ENCODE data around the gene HOXD10.

HOXD10 gene

DNA sequence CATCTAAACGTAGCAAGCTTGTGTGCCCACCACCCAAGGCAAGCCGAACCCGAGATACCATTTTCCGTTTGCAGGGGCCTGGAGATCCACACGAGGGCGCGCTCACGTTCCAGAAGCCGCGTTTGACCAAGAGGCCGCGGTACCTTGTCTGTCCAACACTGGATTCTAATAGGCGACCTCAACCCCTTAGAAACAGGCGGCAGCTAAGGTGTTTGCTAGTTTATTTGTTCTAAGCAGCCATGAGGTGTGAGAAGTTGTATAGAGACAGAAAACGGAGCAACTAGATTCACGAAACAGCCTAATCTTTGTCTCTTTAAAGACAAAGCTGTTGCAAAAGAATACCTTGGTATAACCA is 5.3 kb upstream of the HOXD10 start:
- no peaks in the 10 kb centered on the region for H3K9me3 ChIP-seq
- 0 out of 2 replicates have a peak, but pooled peaks cover 2% of the 10 kb centered on the region for H3K27me3 ChIP-seq (ENCODE audit: low read depth)
- peak in 1 of 2 experiments; percentile 81 for DNase-seq (ENCODE audit: low spot score in 2 of 2)
- H3K4me3 ChIP-seq: no peak overlapping the region
- H3K4me1 ChIP-seq: no peaks in the 10 kb centered on the region
- H3K36me3 ChIP-seq (replicated peaks): no peaks in the 10 kb centered on the region
- in situ Hi-C loops (cut with MboI; ENCODE audit: low sequenced_read_pairs): no loop called here

DNA sequence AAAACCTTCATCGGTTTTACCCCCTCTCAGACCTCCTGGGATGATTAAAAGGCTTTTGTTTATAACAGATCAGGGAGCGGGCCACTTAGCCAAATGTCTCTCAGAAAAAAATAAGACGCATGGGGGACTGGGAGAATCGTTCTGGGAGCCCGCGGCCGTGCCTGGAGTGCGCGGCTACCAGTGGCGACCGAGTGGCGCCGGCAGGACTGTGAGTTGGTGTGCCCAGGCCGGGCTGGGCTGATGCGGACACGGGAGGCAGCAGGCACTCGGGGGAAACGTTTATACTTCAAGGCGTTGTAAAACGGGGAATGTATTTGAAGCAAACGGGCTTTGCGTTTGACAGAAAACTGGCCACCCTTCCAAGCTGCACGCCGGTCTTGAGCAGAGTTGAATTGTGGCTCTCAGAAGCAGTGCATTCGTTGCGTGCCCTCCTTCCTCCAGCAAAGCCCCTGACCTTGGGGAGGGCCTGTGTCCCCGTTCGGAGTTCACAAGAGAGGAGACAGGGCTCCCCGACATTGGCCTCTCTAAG is 4.7 kb upstream of the HOXD10 start:
- no peak for DNase-seq (ENCODE audit: low spot score in 2 of 2)
- Histone ChIP-seq H3K4me1 (no peaks in the 10 kb centered on the region), H3K36me3 (replicated peaks) (no peaks in the 10 kb centered on the region), H3K9me3 (no peaks in the 10 kb centered on the region), H3K4me3 (no peak overlapping the region), H3K27me3 (ENCODE audit: low read depth) (0 out of 2 replicates have a peak, but pooled peaks cover 2% of the 10 kb centered on the region)
- in situ Hi-C loops (cut with MboI; ENCODE audit: low sequenced_read_pairs): no loop called here

DNA sequence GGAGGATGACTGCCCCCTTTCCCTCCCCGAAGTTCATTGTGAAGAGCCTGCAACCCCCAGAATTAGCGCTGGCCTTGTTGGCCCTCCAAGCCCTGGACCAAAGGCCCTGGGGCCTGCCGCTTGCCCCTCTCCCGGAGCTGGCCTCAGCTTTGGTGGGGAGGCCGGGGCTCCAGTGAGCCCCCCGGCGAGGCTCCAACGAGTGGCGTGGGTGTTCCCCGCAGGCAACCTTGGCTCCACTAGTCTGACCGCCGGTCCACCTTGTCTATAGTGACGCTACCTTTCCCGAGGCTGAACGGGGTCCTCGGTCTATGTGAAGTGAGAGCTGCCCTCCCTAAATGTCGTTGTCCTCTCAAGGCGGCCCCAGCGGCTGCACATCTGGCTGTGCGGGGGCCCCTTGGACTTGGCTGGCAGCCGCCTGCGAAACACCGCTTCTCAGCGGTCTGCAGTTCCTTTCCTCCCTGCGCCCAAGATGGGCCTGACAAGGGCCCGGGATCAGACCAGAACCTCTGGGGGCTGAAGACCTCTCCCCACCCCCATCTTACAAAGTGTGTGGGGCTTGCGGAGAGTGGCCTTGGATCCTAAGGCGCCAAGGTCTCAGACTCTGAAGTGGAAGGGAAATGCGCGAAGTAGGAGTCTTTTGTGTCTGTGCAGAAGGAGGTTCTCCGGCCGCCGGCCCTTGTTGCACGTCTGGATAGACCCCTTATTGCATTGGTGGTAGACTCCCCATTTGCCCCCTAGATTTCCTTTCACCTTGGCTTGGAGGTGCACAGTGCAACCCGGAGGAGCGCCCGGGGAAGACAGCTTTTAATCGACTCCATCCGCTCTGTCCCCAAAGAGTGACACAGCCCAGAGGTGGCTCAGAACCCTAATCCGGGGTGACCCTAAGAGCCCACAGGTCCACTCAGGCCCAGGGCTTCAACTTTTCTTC is 3.9 kb upstream of the HOXD10 start:
- no peak for DNase-seq (ENCODE audit: low spot score in 2 of 2)
- Histone ChIP-seq H3K4me1 (no peaks in the 10 kb centered on the region), H3K36me3 (replicated peaks) (no peaks in the 10 kb centered on the region), H3K27me3 (ENCODE audit: low read depth) (no peaks in the 10 kb centered on the region), H3K4me3 (no peak overlapping the region), H3K9me3 (no peaks in the 10 kb centered on the region)
- in situ Hi-C loops (cut with MboI; ENCODE audit: low sequenced_read_pairs): no loop called here

DNA sequence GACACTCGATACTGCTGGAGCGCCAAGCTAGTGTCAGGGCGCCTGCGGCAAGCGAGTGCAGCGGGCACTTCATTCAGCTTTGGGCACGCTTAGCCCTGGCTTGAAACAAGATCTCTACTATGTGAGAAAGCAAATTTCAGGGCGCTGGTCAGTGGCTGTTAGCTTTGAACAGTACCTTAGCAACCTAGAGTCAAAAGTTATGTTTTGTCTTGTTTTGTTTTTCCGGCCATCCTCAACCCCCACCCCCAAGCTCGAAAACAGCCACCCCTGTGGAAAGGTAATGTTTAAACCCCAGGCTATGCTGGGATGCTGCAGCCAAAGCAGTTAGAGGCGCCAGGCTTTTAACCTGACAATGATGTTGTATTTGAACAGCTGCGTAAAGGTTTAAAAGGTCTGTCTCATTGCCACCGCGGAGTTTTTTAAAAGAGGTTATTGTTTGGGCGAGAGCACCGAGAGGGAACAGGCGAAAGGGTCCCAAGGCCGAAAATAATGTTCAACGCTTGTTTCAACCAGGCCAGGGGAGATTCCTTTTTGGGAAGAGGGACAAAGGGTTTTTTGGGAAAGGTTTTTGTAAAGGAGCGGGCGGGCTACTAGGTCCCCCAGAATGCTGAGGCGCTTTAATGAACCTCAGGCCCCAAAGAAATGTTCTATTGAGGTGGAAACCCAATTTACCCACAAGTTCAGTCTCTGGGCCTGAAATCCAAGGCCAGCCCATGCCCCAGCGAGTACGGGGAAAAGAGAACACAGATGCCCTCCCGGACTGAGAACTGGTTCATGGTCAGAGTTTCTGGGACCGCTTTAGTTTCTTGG is 2.3 kb upstream of the HOXD10 start:
- Histone ChIP-seq H3K4me1 (no peaks in the 10 kb centered on the region), H3K9me3 (no peaks in the 10 kb centered on the region), H3K36me3 (replicated peaks) (no peaks in the 10 kb centered on the region), H3K27me3 (ENCODE audit: low read depth) (no peaks in the 10 kb centered on the region), H3K4me3 (no peak overlapping the region)
- no peak for DNase-seq (ENCODE audit: low spot score in 2 of 2)
- in situ Hi-C loops (cut with MboI; ENCODE audit: low sequenced_read_pairs): no loop called here

DNA sequence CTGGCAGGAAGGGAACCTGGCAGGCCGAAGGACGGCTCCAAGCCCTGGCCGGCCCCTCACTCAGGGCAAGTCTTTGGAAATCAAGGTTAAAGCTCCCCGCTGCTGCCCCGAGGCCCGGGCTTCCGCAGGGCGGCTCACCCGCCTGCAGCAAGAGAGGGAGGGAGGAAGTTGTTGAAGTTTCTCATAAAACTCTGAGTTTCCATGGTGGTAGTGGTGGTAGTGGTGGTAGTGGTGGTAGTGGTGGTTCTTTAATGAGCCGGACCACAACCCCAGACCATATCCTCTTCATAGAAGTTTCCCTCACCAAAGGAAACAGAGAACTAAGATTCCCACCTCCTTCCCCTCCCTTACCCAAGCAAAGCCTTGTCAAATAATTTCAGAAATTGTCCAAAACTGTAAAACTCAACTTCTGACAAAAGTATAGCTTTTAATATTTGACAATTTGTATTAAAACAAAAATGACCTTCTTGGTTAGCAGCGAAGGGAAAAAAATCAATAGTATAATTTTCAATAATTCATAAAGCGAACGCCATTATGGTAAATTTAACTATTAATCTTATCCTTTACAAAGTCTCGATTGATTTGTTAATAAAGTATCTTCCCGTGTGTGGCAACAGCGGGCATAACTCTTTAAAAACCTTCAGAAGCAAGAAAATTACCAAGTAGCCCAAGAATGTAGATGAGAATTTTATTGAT is 1.5 kb upstream of the HOXD10 start:
- in situ Hi-C loops (cut with MboI; ENCODE audit: low sequenced_read_pairs): no loop called here
- H3K4me3 ChIP-seq: no peak overlapping the region
- no peaks in the 10 kb centered on the region for H3K27me3 ChIP-seq (ENCODE audit: low read depth)

DNA sequence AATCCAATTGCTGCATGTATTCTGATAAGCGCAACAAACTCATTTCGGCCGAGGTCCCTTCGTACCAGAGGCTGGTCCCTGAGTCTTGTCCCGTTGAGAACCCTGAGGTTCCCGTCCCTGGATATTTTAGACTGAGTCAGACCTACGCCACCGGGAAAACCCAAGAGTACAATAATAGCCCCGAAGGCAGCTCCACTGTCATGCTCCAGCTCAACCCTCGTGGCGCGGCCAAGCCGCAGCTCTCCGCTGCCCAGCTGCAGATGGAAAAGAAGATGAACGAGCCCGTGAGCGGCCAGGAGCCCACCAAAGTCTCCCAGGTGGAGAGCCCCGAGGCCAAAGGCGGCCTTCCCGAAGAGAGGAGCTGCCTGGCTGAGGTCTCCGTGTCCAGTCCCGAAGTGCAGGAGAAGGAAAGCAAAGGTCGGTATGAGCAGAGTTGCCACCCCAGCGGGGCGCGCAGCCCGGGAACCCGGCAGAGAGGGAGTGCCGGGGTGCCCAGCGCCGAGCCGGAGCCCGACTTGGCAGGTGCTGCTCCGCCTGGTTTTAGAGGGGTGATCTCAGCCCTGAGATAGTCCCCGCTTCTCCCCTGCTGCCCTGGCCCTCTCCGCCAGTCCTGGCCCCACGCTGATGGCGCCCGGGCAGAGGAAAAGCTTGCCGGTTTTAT is 714 bp downstream of the HOXD10 start:
- Histone ChIP-seq H3K9me3 (no peaks in the 10 kb centered on the region), H3K36me3 (replicated peaks) (no peaks in the 10 kb centered on the region), H3K4me1 (no peaks in the 10 kb centered on the region), H3K27me3 (ENCODE audit: low read depth) (no peaks in the 10 kb centered on the region), H3K4me3 (no peak overlapping the region)
- DNase-seq (ENCODE audit: low spot score in 2 of 2): no peak
- in situ Hi-C loops (cut with MboI; ENCODE audit: low sequenced_read_pairs): no loop called here

More for the DNA sequence above, 1.5 kb upstream of the HOXD10 start:
- Histone ChIP-seq H3K4me1 (no peaks in the 10 kb centered on the region), H3K36me3 (replicated peaks) (no peaks in the 10 kb centered on the region), H3K9me3 (no peaks in the 10 kb centered on the region)
- no peak for DNase-seq (ENCODE audit: low spot score in 2 of 2)

DNA sequence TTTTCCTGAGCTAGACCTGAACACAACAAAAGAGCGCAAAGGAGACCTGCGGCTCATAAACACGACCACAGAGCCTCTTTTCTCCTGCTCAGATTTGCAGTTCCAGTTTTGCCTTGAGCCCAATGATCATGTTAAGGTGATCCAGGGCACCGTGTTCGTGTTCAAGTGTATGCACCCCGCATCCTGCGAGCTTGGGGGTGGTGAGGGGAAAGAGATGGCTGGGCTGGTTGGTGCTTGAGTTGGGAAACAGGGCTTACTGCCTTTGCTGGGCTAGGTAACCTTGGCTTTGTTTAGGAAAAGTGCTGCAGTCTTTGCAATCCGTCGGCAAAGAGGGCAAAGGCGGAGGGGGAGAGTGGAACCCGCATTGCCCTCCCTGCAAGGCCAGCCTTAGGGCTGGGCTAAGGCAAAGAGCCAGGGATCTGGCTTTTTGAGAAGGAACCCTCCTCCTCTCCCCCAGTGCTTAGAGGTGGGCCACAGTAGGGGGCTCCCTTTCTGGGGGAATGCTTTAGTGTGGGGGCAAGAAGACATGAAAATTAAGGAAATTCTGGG is 1.3 kb downstream of the HOXD10 start:
- no peaks in the 10 kb centered on the region for H3K9me3 ChIP-seq
- in situ Hi-C loops (cut with MboI; ENCODE audit: low sequenced_read_pairs): no loop called here

DNA sequence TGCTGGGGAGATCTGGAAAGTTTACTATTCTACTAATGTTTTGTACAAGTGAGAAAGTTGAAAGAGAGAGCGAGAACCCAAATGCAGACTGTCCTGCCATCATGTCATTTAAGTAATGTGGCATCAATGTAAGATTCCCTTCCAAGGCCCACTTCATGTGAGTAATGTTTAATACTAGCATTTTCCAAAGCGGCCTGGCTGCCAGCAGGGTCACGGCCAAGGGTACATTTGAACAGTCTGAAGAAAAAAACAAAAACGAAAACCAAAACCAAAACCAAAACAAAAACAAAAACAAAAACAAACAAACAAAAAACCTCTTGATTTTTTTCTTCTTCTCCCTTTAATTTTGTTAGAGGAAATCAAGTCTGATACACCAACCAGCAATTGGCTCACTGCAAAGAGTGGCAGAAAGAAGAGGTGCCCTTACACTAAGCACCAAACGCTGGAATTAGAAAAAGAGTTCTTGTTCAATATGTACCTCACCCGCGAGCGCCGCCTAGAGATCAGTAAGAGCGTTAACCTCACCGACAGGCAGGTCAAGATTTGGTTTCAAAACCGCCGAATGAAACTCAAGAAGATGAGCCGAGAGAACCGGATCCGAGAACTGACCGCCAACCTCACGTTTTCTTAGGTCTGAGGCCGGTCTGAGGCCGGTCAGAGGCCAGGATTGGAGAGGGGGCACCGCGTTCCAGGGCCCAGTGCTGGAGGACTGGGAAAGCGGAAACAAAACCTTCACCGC is 2.2 kb downstream of the HOXD10 start:
- H3K27me3 ChIP-seq (ENCODE audit: low read depth): peaks cover 6% of the 10 kb centered on the region; the same call in 1 of the 2 replicates
- in situ Hi-C loops (cut with MboI; ENCODE audit: low sequenced_read_pairs): no loop called here
- DNase-seq (ENCODE audit: low spot score in 2 of 2): peak in 1 of 2 experiments; percentile 75
- no peaks in the 10 kb centered on the region for H3K4me1 ChIP-seq
- H3K9me3 ChIP-seq: no peaks in the 10 kb centered on the region
- no peaks in the 10 kb centered on the region for H3K36me3 ChIP-seq (replicated peaks)
- H3K4me3 ChIP-seq: peak overlapping the region; percentile 13; the same call in 1 of the 2 replicates

More for the DNA sequence above, 1.3 kb downstream of the HOXD10 start:
- DNase-seq (ENCODE audit: low spot score in 2 of 2): no peak
- no peaks in the 10 kb centered on the region for H3K36me3 ChIP-seq (replicated peaks)
- no peak overlapping the region for H3K4me3 ChIP-seq
- H3K4me1 ChIP-seq: no peaks in the 10 kb centered on the region
- no peaks in the 10 kb centered on the region for H3K27me3 ChIP-seq (ENCODE audit: low read depth)

DNA sequence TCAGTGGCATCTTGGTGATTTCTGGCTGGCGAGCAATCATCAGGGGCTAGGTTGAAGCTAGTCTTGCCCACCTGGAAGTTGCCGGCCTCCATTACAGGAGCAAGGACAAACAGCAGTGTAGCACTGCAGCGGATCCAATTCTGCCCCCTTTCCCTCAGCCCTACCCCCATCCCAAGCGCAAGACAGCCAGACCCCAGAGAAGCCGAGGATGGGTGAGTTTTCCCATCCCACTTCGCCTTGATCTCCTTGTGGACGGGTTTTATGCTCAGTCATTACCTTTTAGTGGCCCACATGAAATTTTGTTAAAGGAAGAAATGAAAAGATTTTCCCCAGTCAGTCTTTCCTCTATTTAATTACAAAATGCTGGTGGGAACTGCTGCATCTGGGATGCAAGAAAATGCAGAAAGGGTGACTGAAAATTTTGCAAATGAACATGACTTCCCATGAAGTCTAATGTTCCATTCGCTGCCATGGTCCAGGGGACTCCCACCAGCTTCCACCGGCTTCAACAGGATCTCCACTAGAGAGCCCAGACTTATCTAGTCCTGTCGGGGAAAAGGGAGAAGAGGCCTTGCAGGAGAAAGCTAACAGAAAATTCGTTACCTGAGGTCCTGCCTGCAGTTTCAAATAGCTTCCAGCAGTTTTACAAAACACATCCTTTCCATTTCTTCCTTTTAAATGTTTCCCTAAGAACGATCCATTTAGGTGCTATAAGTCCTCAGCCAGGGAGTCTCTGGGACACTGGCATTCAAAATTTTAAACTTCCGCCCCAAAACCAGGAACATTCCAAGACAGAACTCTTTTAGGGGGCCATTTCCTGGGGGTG is 4.0 kb downstream of the HOXD10 start:
- in situ Hi-C loops (cut with MboI; ENCODE audit: low sequenced_read_pairs): loop anchor here (10.0 kb wide), 3 partner anchors 434 to 1034 kb away; no protein-coding TSS in a partner anchor
- Histone ChIP-seq H3K4me3 (no peak overlapping the region), H3K9me3 (no peaks in the 10 kb centered on the region), H3K36me3 (replicated peaks) (no peaks in the 10 kb centered on the region), H3K27me3 (ENCODE audit: low read depth) (peaks cover 6% of the 10 kb centered on the region; the same call in 1 of the 2 replicates), H3K4me1 (no peaks in the 10 kb centered on the region)
- no peak for DNase-seq (ENCODE audit: low spot score in 2 of 2)

DNA sequence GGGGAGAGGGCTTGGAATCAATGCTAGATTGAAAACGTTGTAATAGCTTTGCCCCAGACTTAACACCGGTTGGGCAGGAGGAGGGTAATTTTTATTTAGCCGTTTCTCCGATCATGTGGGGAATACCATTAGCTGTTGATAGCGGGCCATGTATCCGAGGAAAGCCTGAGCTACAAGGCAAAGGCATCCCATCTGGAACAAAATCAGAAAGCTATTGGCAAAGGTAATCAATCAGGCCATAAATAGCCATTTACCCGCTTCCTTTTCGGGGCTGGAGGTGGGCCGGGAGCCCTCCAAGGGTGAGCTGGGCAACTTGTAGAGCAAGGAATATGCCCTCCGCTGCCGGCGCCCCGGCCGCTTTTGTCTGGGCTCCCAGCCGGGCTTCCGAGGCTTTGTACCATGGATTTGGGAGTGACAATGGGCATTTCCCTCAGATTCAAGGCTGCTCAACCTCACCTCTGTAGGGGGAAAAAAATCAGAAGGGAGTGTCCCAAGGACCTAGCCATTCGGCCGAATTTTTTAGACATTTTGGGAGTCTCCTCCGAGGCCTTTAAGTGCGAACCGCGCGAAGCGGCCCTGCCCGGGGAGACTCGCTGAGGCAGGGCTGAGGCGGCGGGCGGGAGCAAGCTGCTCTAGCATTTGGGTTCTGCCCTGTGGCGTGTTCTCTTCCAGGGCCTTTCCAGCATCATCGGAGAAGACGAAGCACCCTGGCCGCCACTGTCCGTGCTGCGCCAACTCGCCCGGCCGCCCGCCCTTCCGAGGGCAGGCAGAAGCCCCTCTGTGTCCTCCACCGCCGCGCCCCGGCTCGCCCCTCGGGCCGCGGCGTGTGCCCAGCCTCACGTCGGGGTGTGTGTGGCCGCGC is 4.8 kb downstream of the HOXD10 start:
- Histone ChIP-seq H3K4me3 (no peak overlapping the region), H3K9me3 (no peaks in the 10 kb centered on the region), H3K4me1 (no peaks in the 10 kb centered on the region), H3K36me3 (replicated peaks) (no peaks in the 10 kb centered on the region), H3K27me3 (ENCODE audit: low read depth) (peaks cover 6% of the 10 kb centered on the region; the same call in 1 of the 2 replicates)
- no peak for DNase-seq (ENCODE audit: low spot score in 2 of 2)
- in situ Hi-C loops (cut with MboI; ENCODE audit: low sequenced_read_pairs): loop anchor here (10.0 kb wide), 3 partner anchors 433 to 1033 kb away; no protein-coding TSS in a partner anchor
